Measurements from ENCODE around the gene PLCD3.

PLCD3 gene

GRCh38 chr17:45149037-45149668 is 16.8 kb upstream of the PLCD3 start:
- peak overlapping the region; percentile 93 to 95 for H3K14ac ChIP-seq (ENCODE audit: low read length in 2 of 2)
- H2BK12ac ChIP-seq (ENCODE audit: low read length in 2 of 2), result peak overlapping the region in 1 of 2 experiments; percentile 88
- no peaks in the 10 kb centered on the region for H3K9me3 ChIP-seq (ENCODE audit: control insufficient read depth, low read length)
- H4K91ac ChIP-seq (ENCODE audit: low read length), result peak overlapping the region; percentile 86
- peak overlapping the region; percentile 69 for H2BK15ac ChIP-seq (ENCODE audit: low read depth, poor library complexity, severe bottlenecking)
- H4K8ac ChIP-seq (ENCODE audit: low read length), result peak overlapping the region; percentile 85
- H3K4me3 ChIP-seq (ENCODE audit: insufficient read depth in 1 of 2, low read depth in 1 of 2, low read length in 2 of 2), result peak overlapping the region; percentile 95 to 96
- peak overlapping the region; percentile 91 to 99 for H3K4ac ChIP-seq (ENCODE audit: low read depth in 1 of 2, low read length in 2 of 2)
- peak; percentile 91 for DNase-seq
- peak overlapping the region; percentile 99 for H3K9ac ChIP-seq (ENCODE audit: low read length)
- peak overlapping the region; percentile 96 for H2AK5ac ChIP-seq (ENCODE audit: low read length, severe bottlenecking)
- WGBS, result under 1% methylated on average over 31 of the region's 32 CpGs
- H3K36me3 ChIP-seq (ENCODE audit: control insufficient read depth in 1 of 2, insufficient read depth in 2 of 2, low read depth in 1 of 2, low read length in 2 of 2), result peaks cover 6 to 14% of the 10 kb centered on the region in 2 experiments
- peak overlapping the region in 1 of 2 experiments; percentile 98 for H3K23ac ChIP-seq (ENCODE audit: low read length in 2 of 2)
- H3K18ac ChIP-seq (ENCODE audit: low read depth in 1 of 2, low read length in 2 of 2), result peak overlapping the region; percentile 98 to 99
- peak overlapping the region; percentile 58 for H2BK120ac ChIP-seq (ENCODE audit: low read depth, low read length)
- peak overlapping the region; percentile 97 for H3K4me2 ChIP-seq (ENCODE audit: low read length, poor library complexity, severe bottlenecking)
- peak overlapping the region; percentile 97 for H3K27ac ChIP-seq (ENCODE audit: low read length, poor library complexity, severe bottlenecking)
- H3K79me1 ChIP-seq (replicated peaks; ENCODE audit: low read length, poor library complexity, severe bottlenecking), result peaks cover 13% of the 10 kb centered on the region
- no peaks in the 10 kb centered on the region for H3K27me3 ChIP-seq (ENCODE audit: control insufficient read depth in 1 of 2, insufficient read depth in 1 of 2, low read length in 2 of 2)
- H2AFZ ChIP-seq (ENCODE audit: low read depth, low read length), result peak overlapping the region; percentile 75
- H3K4me1 ChIP-seq (ENCODE audit: control insufficient read depth, insufficient read depth, low read depth, low read length), result peaks cover 20% of the 10 kb centered on the region
- H2BK5ac ChIP-seq (ENCODE audit: low read depth, low read length, poor library complexity, severe bottlenecking), result peak overlapping the region; percentile 89

GRCh38 chr17:45148183-45149036 is 16.1 kb upstream of the PLCD3 start, which contains the start of gene HEXIM1:
TSS of gene HEXIM1 (plus strand) at chr17:45148475. CDS start at chr17:45149191, 716 bp downstream.
- Histone ChIP-seq H2BK5ac (ENCODE audit: low read depth, low read length, poor library complexity, severe bottlenecking) (peak within 1 kb of the TSS; percentile 97), H2AK5ac (ENCODE audit: low read length, severe bottlenecking) (peak within 1 kb of the TSS; percentile 96), H3K14ac (ENCODE audit: low read length in 2 of 2) (peak within 1 kb of the TSS; percentile 95), H3K4me1 (ENCODE audit: control insufficient read depth, insufficient read depth, low read depth, low read length) (peaks cover 27% of the 10 kb centered on the region), H2BK120ac (ENCODE audit: low read depth, low read length) (peak within 1 kb of the TSS; percentile 71), H3K27me3 (ENCODE audit: control insufficient read depth in 1 of 2, insufficient read depth in 1 of 2, low read length in 2 of 2) (no peaks in the 10 kb centered on the region), H3K36me3 (ENCODE audit: control insufficient read depth in 1 of 2, insufficient read depth in 2 of 2, low read depth in 1 of 2, low read length in 2 of 2) (peaks cover 6 to 14% of the 10 kb centered on the region in 2 experiments), H3K4me2 (ENCODE audit: low read length, poor library complexity, severe bottlenecking) (peak within 1 kb of the TSS; percentile 97), H3K4me3 (ENCODE audit: insufficient read depth in 1 of 2, low read depth in 1 of 2, low read length in 2 of 2) (peak within 1 kb of the TSS; percentile 95 to 96), H3K4ac (ENCODE audit: low read depth in 1 of 2, low read length in 2 of 2) (peak within 1 kb of the TSS; percentile 91 to 99), H3K9me3 (ENCODE audit: control insufficient read depth, low read length) (no peaks in the 10 kb centered on the region), H3K79me1 (replicated peaks; ENCODE audit: low read length, poor library complexity, severe bottlenecking) (peaks cover 12% of the 10 kb centered on the region), H4K8ac (ENCODE audit: low read length) (peak within 1 kb of the TSS; percentile 98), H2BK15ac (ENCODE audit: low read depth, poor library complexity, severe bottlenecking) (peak within 1 kb of the TSS; percentile 69), H2AFZ (ENCODE audit: low read depth, low read length) (peak within 1 kb of the TSS; percentile 75), H3K27ac (ENCODE audit: low read length, poor library complexity, severe bottlenecking) (peak within 1 kb of the TSS; percentile 98), H2BK12ac (ENCODE audit: low read length in 2 of 2) (peak within 1 kb of the TSS; percentile 73 to 88), H3K23ac (ENCODE audit: low read length in 2 of 2) (peak within 1 kb of the TSS in 1 of 2 experiments; percentile 98), H3K18ac (ENCODE audit: low read depth in 1 of 2, low read length in 2 of 2) (peak within 1 kb of the TSS; percentile 98 to 99), H3K9ac (ENCODE audit: low read length) (peak within 1 kb of the TSS; percentile 99), H4K91ac (ENCODE audit: low read length) (peak within 1 kb of the TSS; percentile 91)
- peak; percentile 100 for DNase-seq
- WGBS, result under 1% methylated on average over 55 of the region's 58 CpGs

- Histone ChIP-seq H4K91ac (ENCODE audit: low read length) (peak overlapping the region; percentile 91), H2AK5ac (ENCODE audit: low read length, severe bottlenecking) (peak overlapping the region; percentile 35), H3K9me3 (ENCODE audit: control insufficient read depth, low read length) (no peaks in the 10 kb centered on the region), H3K4ac (ENCODE audit: low read depth in 1 of 2, low read length in 2 of 2) (peak overlapping the region in 1 of 2 experiments; percentile 88), H3K36me3 (ENCODE audit: control insufficient read depth in 1 of 2, insufficient read depth in 2 of 2, low read depth in 1 of 2, low read length in 2 of 2) (peaks cover 2 to 14% of the 10 kb centered on the region in 2 experiments), H2BK120ac (ENCODE audit: low read depth, low read length) (peak overlapping the region; percentile 71), H2BK15ac (ENCODE audit: low read depth, poor library complexity, severe bottlenecking) (no peak overlapping the region), H3K27me3 (ENCODE audit: control insufficient read depth in 1 of 2, insufficient read depth in 1 of 2, low read length in 2 of 2) (no peaks in the 10 kb centered on the region), H3K27ac (ENCODE audit: low read length, poor library complexity, severe bottlenecking) (peak overlapping the region; percentile 98), H2AFZ (ENCODE audit: low read depth, low read length) (no peak overlapping the region), H2BK12ac (ENCODE audit: low read length in 2 of 2) (peak overlapping the region in 1 of 2 experiments; percentile 24), H4K8ac (ENCODE audit: low read length) (peak overlapping the region; percentile 96), H3K79me1 (replicated peaks; ENCODE audit: low read length, poor library complexity, severe bottlenecking) (peaks cover 12% of the 10 kb centered on the region), H3K14ac (ENCODE audit: low read length in 2 of 2) (peak overlapping the region in 1 of 2 experiments; percentile 84), H2BK5ac (ENCODE audit: low read depth, low read length, poor library complexity, severe bottlenecking) (peak overlapping the region; percentile 97), H3K9ac (ENCODE audit: low read length) (peak overlapping the region; percentile 97), H3K4me1 (ENCODE audit: control insufficient read depth, insufficient read depth, low read depth, low read length) (peaks cover 28% of the 10 kb centered on the region), H3K4me3 (ENCODE audit: insufficient read depth in 1 of 2, low read depth in 1 of 2, low read length in 2 of 2) (peak overlapping the region; percentile 68 to 82), H3K23ac (ENCODE audit: low read length in 2 of 2) (no peak overlapping the region), H3K4me2 (ENCODE audit: low read length, poor library complexity, severe bottlenecking) (peak overlapping the region; percentile 55), H3K18ac (ENCODE audit: low read depth in 1 of 2, low read length in 2 of 2) (peak overlapping the region; percentile 74 to 85)
- peak; percentile 97 for DNase-seq
- under 1% methylated on average over 32 of the region's 38 CpGs for WGBS
Measured at GRCh38 chr17:45147581-45148182, 15.4 kb upstream of the PLCD3 start.

All from mesenchymal stem cell (in vitro differentiated cells and primary cell).